GM12872 (cell line): ENCODE results near the gene NOP9.

Source experiments
- TF ChIP-seq, protein P1 (sequence below): IDR thresholded peaks from 3 replicates; pipeline ENCODE4 v1.5.1; 2011; ENCODE audit warnings: low read depth, mild to moderate bottlenecking, low read length, moderate library complexity; ENCODE audit not compliant: insufficient read depth

Gene NOP9

DNA sequence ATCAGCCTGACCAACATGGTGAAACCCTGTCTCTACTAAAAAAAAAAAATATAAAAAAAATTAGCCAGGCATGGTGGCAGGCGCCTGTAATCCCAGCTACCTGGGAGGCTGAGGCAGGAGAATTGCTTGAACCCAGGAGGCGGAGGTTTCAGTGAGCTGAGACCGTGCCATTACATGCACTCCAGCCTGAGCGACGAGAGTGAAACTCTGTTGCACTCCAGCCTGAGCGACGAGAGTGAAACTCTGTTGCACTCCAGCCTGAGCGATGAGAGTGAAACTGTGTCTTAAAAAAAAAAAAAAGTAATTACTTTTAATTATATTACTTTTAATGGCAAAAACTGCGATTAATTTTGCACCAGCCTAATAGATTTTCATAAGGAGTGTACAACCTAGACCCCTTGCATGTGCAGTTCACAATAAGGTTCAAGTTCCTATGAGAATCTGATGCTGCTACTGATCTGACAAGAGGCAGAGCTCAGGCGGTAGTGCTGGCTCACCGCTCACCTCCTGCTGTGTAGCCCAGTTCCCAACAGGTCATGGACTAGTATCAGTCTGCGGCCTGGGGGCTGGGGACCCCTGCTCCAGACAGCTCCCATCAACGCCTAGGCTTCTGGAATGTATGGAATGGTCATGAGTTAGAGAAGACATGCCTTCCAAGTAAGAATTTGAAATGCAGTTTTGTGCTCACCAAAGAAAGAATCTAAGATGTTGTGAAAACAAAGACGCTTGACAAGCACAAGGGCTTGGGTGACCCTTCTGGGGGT, 21.7 kb downstream of the NOP9 start:
- TF ChIP-seq, protein P1, sequence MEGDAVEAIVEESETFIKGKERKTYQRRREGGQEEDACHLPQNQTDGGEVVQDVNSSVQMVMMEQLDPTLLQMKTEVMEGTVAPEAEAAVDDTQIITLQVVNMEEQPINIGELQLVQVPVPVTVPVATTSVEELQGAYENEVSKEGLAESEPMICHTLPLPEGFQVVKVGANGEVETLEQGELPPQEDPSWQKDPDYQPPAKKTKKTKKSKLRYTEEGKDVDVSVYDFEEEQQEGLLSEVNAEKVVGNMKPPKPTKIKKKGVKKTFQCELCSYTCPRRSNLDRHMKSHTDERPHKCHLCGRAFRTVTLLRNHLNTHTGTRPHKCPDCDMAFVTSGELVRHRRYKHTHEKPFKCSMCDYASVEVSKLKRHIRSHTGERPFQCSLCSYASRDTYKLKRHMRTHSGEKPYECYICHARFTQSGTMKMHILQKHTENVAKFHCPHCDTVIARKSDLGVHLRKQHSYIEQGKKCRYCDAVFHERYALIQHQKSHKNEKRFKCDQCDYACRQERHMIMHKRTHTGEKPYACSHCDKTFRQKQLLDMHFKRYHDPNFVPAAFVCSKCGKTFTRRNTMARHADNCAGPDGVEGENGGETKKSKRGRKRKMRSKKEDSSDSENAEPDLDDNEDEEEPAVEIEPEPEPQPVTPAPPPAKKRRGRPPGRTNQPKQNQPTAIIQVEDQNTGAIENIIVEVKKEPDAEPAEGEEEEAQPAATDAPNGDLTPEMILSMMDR, result no peak

GRCh38 chr14:24322672-24323071, 23.0 kb downstream of the NOP9 start:
- TF ChIP-seq, protein P1, result no peak

DNA sequence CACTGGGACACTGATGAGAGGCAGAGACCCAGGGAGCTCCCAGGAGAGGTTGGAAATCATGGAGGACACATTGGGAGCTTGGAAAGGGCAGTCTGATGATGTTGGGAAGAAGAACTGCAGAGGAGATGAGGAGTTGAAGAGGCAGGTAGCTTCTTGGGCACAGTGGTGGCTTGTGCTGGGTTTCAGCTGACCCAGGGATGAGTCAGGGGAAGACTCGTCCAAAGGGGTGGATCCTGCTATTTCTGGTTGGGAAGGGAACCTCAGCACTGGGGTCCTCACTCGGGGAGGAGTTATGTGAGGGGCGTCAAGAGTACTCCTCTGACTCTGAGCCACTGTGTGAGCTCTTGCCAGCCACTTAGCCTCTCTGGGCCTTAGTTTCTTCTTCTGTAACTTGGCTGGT, 23.7 kb downstream of the NOP9 start:
- TF ChIP-seq, protein P1, result no peak

DNA sequence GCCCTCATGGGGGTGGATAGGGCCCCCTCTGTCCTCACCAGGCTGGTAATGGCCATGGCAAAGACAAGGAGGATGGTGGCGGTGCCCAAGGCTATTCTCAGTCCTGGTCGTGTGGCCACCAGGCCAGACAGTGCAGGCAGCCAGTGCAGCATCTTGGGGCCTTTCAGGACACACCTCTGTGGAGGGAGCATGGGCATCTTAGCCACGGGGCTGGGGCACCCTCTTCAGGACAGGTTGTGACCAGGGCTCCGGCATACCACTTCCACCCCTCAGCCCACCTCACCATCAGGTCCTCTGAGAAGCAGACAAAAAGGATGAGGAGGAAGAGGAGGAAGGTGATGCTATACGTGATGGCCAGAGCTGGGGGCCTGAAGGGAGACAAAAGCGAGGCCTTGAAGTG, 24.4 kb downstream of the NOP9 start:
- TF ChIP-seq, protein P1, result no peak

- TF ChIP-seq, protein P1, result no peak
Measured at GRCh38 chr14:24325041-24325530, 25.4 kb downstream of the NOP9 start.

DNA sequence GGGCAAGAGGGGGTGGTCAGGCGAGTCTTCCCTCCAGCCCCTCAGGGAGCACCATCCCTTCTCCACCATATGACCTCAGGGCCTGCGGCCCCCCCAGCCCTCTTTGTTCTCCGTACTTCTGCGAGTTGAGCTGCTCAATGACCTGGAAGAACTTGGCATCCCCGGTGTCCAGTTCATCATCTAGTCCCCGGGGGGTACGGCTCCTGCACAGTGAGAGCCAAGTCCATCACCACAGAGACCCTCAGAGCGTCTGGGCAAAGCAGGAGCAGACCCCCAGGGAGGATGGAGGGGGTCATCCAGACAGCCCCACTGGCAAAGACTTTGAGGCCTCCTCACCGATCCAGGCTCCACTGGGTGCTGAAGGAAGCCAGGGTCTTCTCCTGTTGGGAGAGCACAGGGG, 26.3 kb downstream of the NOP9 start:
- TF ChIP-seq, protein P1, result no peak

DNA sequence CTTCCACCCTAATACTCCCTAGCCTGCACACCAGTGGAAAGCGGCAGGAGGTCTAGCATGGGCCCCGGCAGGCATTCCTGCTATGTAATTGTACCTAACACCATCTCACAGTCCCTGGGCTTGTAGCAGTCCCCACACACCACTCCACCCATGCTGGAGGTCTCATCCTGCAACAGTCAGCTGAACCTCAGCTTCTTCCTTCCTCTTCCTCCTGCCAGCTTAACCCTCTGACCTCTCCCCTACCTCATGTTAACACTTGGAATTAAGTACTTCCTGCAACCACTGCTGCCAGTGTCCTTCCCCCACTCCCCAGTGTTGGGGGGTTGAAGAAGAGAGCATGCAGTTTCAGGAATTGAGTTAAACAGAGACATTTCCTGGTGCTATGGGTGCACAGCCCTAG, 27.7 kb downstream of the NOP9 start:
- TF ChIP-seq, protein P1, result no peak
